ENCODE data around the gene FOXP4.

The FOXP4 gene

DNA sequence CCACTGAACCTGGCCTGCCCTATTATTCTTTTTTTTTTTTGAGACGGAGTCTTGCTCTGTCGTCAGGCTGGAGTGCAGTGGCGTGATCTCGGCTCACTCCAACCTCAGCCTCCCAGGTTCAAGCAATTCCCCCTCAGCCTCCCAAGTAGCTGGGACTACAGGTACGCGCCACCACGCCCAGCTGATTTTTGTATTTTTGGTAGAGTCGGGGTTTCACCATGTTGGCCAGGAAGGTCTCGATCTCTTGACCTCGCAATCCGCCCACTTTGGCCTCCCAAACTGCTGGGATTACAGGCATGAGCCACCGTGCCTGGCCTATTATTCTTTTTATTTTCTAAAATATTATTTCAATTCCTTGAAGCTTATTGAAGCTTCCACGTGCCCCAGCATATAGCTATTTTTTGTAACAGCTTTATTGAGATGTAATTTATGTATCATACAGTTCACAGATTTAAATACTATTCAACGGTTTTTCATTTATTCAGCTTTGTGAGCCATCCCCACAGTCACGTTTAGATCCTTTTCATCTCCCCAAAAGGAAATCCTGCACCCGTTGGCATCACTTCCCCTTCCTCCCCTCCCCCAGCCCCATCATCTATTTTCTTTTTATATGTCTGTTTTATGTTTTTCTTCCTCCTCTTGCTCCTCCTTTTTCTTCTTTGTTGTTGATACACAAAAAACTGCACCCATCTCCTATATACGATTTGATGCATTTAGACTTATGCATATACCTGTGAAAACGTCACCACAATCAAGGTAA is 78.6 kb downstream of the FOXP4 start:
- DNase-seq: no peak

GRCh38 chr6:41625442-41625841 is 79.3 kb downstream of the FOXP4 start:
- DNase-seq: no peak

DNA sequence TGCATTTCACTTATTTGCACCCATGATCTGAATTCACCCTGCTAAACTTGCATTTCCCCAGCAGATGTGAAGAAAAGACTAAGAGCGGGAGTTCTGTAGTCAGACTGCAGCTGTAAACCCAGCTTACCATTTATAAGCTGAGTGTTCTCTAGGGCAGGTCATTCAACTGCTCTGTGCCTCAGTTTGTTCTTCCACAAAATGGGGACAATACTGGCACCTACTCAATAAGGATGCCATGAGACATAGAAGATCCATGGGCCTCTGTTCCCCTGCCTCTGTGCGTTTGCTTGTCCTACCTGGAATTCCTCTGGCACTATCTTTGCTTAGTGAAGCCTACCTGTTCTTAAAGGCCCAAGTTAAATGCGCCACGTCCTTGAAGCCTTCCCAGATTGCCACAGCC is 79.8 kb downstream of the FOXP4 start:
- no peak for DNase-seq

- DNase-seq: no peak
Observed at GRCh38 chr6:41626917-41627316, 80.7 kb downstream of the FOXP4 start.

GRCh38 chr6:41629128-41629527 is 82.9 kb downstream of the FOXP4 start:
- DNase-seq: no peak

DNA sequence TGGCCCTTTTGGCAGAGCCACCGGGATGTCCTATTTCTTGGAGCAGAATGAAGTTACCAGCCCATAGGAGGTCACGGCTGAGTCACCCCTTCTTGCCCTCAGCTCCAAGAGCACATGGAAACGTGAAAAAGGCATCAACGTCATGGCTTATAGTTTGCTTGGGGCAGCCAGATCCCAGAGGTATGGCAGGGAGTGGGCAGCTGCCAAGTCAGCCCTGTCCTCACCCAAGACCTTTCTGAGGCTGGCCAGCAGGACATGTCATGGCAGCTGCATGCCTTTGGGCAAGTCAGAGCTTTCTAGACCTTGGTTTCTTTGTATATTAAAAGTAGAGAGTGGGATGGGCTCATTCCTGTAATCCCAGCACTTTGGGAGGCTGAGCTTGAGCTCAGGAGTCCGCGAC is 83.9 kb downstream of the FOXP4 start:
- DNase-seq: no peak

DNA sequence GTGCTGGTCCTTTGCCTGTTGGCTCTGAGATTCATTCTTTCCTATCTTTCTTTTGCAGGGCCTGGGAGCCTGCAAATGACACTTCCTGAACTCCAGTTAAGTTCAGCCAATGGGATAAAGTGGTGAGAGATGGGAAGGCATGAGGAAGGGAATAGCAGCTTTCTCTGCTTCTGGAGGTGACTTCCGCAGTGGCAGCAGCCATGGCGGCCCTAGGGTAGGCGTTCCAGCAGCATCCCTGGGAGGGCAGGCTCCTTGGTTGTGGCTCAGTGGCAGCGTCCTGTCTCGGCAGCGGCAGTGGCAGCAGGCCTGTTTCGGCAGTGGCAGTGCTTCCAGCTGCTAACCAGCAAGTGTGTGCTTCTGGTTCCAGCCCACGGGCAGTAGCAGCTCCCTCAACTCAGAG is 84.8 kb downstream of the FOXP4 start:
- DNase-seq: no peak

GRCh38 chr6:41633056-41633634 is 87.0 kb downstream of the FOXP4 start:
- no peak for DNase-seq

- DNase-seq: peak in 33 of 56 donors; percentile 10 to 71 (median 33)
Observed at GRCh38 chr6:41634657-41635056, 88.5 kb downstream of the FOXP4 start.

GRCh38 chr6:41635365-41635764 is 89.2 kb downstream of the FOXP4 start:
- DNase-seq: no peak

- DNase-seq: no peak
Observed at GRCh38 chr6:41636833-41637193, 90.6 kb downstream of the FOXP4 start.

GRCh38 chr6:41637194-41638001 is 91.2 kb downstream of the FOXP4 start:
- no peak for DNase-seq

- DNase-seq: peak in 1 of 56 donors; percentile 20
Observed at GRCh38 chr6:41638002-41638934, 92.1 kb downstream of the FOXP4 start, which contains the start of gene MDFI. Gene MDFI, plus strand, starts transcription at chr6:41638468. Its CDS starts 282 bp downstream, at chr6:41638750.

DNA sequence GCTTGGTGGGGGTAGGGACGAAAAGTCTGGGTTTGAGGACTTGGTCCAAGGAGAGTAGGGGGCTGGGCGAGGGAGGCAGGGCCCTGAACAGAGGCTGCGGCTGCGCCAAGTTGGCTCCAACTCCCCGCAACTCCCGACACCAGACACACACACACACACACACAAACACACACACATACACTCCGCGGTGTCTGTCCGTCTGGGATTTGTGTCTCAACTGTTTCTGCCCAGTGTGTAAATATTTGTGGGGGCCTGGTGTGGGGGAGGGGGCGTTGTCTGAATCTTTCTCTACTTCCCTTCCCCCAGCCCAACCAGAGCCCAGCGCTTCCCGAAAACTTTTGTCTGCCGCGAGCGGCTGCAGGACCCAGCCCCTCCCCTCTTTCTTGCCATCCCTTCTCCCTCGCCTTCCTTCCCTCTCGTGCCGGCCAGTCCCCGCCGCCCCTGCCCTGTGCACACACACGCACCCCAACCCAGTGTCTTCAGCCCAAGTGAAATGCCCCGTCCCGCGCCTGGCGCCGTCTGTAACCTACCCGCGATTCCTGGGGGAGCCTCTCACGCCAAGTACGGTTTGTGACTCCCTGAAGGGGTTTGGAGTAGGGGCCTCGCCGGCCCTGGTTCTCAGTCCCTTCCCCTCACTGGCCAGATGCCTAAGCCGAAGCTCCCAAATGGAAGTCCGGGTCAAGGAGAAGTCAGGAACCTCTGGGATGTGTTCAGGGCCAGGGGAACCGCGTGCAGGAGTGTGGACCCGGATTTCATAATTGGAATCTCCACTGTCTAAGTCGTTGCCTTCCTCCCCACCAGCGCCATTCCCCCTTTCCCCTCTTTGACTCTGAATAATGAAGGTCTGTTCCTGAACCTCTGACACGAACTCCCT is 93.0 kb downstream of the FOXP4 start:
- peak in 2 of 56 donors; percentile 34 to 38 for DNase-seq

DNA sequence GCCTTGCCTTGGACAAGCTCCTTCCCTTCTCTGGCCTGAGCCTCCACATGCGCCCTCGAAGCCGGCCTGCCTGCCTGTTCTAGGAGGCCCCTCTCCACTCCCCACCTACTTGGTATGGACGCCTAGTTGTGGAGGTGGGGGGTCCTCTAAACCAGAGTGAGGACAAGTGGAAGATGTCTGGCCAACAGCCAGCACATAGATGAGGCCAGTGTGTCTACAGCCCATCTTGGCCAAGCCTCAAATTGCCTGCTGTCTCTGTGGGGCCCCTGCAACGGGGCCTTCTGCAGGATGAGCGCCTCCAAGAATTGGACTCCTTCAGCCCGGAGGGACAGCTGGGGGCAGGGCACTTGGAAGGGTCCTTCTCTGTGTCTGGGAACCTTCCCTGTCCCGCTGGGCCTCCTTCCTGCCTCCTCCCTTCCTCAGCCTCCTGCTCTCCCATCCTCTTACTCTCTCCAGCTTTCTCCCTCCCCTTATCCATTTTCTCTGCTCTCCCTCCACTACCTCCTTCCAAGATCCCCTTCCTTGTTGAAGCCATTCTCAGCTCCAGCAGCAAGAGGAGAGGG is 93.7 kb downstream of the FOXP4 start:
- peak in 1 of 56 donors; percentile 18 for DNase-seq

DNA sequence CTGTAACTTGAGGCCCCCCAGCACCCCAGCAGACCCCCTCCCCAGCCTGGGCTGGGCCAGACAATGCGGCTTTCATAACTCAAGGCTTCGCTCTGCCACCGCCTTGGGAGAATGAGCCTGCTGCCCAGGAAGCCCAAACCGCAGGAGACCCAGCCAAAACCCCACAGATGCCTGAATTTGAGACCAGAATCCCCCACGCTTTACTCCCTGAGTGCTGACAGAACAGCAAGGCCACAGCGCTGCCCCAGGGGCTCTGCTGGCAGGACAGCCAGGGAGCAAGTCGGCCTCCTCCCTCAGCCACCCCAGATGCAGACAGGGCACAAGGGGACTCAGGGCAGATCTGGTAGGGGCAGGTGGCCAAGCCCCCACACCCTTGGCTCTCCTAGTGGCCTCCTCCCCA is 94.2 kb downstream of the FOXP4 start:
- no peak for DNase-seq

GRCh38 chr6:41641352-41641925 is 95.3 kb downstream of the FOXP4 start:
- no peak for DNase-seq

DNA sequence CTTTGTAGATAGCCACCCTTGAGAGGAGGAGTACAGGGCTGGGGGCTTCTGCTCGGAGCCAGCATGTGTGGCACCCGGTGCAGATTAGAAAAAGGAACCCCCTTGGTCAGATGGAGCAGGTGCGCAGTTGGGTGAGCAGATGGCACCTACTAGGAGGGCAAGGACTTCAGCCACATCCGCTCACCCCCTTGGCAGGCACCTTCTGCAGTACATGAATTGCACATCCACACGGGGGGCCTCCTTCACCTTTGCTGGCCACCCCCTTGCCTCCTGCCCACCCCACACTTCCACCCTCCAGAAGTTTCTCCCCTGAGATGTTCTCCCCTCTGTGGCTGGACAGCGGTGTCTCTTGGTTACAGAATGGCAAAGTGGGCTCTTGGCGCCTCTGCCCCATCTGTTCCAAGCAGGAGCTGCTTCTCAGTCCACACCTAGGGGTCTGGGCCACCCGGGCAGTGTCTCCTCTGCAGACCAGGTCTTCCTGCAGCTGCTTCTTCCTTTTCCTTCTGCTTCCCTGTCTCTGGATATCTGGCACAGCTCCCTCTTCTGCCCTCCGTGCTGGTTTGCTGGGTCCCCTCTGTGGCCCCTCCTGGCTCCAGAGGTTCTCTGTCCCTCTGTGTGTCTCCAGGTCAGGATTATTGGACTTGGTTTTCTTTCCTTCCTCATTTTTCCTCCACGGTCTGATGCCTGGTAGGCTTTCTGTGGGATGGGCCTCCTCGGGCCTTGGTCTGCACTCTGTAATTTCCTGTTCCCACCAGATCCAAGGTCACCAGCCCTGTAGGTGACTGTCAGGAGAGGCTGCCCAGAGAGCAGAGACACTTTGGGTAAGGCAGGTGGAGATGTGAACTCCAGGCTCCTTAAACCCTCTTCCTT is 96.1 kb downstream of the FOXP4 start:
- no peak for DNase-seq
